DMS79 treated with DMSO at 0.1 percent for 48 hours (cell line): ENCODE results near the gene GOLGA6L2.
"Not testable (repeated sequence)": the region's sequence is repeated elsewhere in the genome, so short reads cannot be mapped to it uniquely, and the experiment has no call there.

Experiments used
- DNase-seq: peaks from one replicate; lab custom pipeline; 2025; lab: John Stamatoyannopoulos, UW

The GOLGA6L2 gene, protein sequence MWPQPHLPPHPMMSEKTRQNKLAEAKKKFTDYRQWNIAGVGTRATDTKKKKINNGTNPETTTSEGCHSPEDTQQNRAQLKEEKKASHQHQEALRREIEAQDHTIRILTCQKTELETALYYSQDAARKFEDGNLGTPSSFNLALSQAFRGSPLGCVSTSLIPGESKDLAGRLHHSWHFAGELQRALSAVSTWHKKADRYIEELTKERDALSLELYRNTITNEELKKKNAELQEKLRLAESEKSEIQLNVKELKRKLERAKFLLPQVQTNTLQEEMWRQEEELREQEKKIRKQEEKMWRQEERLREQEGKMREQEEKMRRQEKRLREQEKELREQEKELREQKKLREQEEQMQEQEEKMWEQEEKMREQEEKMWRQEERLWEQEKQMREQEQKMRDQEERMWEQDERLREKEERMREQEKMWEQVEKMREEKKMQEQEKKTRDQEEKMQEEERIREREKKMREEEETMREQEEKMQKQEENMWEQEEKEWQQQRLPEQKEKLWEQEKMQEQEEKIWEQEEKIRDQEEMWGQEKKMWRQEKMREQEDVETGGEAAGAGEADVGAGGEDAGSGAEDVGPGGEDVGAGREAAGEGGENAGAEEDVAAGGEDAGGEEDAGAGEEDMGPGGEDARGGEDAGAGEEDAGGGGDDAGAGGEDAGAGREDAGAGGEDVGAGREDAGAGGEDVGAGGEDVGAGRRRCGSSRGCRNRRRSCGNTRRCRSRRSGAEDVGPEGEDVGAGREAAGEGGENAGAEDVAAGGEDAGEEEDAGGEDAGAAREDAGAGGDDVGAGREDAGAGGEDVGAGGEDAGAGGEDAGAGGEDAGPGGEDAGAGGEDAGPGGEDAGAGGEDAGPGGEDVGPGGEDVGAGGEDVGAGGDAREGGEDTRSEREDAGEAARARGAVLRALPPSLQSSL

DNA sequence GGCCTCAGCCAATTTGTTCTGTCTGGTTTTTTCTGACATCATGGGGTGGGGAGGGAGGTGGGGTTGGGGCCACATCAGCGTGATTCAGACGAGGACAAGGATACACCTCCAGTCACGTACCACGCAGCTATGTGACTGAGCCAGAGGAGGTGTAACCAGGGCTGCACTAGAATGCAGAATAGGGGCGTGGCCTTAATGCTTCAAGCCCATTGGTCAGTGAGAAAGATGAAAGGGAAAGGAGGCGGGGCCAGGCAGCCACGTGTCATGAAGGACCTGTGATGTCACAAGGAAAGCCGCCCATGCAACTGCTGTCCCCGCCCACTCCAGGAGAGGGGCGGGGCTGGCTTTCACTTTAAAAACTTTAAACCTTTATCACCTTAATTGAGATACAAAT is at the start of gene GOLGA6L2:
TSS of gene GOLGA6L2 (minus strand) at position 137 of the 394 bp plus-strand sequence. CDS start at position 75, 62 bp downstream.
- DNase-seq, result no peak

DNA sequence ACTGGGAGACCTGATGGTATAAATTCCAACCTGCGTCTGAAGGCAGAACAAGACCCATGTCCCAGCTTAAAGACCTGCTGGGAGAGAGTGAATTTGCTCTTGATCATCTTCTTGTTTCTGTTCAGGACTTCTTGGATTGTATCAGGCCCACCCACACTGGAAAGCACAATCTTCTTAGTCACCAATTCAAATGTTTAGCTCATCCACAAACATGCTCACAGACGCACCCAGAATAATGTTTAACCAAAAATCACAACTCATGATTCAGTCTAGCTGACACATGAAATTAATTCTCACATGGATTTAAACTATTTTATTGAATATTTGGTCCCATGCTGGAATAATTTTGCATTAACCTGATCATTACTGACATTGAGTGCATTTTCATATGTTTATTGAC is 37.8 kb upstream of the GOLGA6L2 start:
- no peak for DNase-seq

DNA sequence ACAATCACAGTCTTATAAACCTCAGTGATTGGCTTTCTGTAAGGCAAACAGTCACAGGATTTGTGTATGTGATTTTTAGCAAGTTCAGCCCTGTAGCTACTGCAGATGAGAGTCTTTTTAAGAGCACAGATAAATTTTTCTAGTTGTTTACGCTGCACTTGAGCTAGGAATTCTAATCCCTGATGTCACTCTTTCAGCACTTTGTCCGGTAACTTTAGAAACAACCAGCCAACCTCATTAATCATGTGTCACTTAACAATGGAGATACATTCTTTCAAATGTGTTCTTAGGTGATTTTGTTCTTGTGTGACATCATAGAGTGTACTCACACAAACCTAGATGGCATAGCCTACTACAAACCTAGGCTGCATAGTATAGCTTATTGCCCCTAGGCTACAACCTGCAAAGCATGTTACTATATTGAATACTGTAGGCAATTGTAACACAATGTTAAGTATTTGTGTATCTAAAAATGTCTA is 36.8 kb upstream of the GOLGA6L2 start:
- no peak for DNase-seq

DNA sequence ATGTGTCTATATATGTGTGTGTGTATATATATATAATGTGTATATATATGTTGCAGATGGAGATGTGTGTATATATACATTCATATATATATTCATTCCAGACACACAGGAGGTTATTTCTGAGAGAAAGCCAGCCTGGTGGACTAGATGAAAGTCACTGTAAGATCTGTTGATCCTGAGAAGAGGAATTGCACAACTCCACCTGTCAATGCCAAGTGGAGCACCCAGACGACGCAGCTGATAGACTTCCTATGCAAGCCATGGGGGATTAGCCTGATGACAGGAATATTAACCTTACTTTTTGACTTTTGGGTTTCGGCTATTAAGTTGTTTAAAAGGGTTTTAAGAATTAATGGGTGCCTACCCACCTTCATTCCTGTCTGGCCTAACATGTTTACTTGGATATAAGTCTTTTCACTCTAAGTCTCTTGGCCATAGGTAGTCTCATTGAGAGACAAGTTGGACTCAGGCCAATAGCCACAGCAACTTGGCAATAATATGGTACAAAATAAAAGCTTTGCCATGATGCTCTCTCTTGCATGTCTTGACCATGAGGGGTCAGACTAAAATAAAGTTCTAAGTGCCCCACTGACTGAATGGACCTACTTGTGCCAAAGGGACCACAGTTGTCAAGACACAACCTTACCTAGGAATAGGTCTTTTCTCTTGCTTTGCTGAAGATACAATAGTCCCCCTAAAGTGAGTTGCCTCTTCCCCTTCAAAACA is 35.9 kb upstream of the GOLGA6L2 start:
- no peak for DNase-seq

DNA sequence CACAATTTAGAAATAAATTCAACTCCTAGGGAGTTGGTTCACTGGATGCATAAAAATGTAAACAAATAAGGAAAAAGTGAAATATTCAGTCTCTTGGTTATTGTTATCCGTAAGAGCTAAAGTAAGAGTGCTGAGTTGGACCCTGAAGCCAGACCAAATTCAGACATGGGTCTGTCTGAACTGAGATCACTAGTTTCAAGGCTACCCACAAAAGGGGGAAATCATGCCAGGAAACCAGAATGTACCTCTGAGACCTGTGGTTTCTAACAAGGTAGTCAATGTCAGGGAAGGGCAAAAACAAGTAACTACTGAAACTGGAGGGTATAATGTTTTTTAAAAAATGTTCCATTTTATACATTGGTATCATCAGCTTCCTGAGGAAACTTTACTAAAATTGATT is 35.2 kb upstream of the GOLGA6L2 start:
- no peak for DNase-seq

DNA sequence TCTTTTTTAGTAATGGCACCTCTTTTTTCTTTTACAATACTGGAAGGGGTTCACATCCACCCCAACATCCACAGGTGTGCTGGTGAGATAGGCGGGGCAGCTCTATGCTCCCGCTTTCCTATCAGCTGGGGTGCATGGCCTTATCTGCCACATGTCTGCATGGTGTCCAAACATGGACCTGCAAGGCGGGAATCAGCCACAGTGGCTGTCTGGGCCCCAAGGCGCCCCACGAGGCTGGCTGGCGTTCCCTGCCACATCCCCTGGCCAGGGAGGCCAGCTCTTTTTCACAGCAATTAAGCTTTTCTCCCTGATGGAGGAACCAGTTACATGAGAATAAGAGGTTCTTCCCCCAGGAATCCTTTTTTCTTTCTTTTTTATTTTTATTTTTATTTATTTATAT is 30.9 kb upstream of the GOLGA6L2 start:
- no peak for DNase-seq

DNA sequence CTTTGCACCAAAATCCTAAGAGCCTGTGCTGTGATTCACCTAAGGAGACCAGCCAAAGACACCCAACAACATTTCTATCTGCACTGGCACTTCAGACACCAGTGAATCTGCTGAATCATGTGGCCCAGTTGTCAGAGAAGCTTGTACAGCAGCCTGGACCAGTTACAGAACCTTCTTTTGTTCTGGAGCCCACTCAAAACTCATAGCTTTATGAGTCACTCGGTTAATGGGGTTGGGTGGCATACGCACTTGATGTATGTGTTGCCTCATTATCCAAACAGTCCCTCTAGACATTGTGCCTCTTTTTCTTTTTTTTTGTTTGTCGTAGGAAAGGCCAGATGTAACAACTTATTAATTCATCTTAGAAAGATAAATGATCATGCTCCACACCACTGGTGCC is 25.6 kb upstream of the GOLGA6L2 start:
- no peak for DNase-seq

DNA sequence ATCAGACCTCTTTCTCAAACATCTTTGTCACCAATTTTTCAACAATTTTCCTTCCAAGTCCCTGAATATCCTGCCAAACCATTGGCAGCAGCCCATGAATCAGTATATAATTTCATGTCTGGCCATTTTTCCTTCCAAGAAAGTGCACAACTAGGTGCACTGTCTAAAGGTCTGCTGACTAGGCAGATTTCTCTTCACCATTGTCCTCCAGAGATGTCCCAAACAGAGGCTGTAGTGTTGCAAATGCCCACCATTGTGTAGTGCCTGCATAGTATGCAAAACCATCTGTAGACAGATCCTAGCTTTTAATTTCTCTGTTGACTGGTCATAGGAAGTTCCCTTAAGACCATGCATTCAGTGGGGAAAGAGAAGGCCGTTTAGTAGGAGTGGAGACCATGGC is 25.0 kb upstream of the GOLGA6L2 start:
- DNase-seq, result no peak

DNA sequence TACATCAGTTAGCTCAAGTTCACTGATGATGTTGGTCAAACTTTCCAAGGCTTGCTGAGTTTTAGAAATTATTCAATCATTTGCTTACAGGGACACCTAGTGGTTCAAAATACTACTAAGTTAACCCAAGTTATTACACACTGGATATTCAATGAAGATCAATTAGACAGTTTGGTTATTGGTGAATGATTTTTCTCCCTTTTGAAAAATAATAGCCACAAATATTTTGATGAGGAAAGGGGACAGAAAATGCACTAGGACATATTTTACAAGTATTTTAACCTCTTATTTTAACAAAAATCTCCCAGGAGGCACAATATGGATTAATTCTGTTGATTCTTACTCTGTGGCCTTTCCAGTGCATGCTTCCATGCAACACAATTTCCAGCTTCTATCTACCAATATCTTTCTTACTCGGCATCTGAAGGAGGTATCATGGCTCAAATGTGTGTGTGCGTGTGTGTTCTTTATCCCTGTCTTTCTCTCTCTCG is 20.1 kb upstream of the GOLGA6L2 start:
- no peak for DNase-seq

DNA sequence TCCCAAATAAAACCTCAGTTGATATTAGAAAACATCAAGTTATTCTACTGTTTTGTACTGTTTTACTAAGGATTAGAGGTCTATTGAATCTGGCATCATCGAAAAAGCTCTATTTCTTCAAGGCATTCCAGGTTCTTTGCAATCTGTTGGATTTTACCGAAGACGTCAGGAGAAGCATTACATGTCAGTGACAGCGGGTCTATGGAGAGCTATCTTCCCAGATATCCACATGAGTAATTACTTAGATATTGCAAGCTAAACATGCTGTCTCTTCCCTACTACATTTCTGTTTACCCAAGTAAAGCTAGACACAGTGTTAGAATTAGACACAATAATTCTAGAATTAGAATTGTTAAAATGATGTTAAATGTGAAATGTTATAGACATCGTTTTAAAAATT is 10.8 kb upstream of the GOLGA6L2 start:
- DNase-seq, result no peak

DNA sequence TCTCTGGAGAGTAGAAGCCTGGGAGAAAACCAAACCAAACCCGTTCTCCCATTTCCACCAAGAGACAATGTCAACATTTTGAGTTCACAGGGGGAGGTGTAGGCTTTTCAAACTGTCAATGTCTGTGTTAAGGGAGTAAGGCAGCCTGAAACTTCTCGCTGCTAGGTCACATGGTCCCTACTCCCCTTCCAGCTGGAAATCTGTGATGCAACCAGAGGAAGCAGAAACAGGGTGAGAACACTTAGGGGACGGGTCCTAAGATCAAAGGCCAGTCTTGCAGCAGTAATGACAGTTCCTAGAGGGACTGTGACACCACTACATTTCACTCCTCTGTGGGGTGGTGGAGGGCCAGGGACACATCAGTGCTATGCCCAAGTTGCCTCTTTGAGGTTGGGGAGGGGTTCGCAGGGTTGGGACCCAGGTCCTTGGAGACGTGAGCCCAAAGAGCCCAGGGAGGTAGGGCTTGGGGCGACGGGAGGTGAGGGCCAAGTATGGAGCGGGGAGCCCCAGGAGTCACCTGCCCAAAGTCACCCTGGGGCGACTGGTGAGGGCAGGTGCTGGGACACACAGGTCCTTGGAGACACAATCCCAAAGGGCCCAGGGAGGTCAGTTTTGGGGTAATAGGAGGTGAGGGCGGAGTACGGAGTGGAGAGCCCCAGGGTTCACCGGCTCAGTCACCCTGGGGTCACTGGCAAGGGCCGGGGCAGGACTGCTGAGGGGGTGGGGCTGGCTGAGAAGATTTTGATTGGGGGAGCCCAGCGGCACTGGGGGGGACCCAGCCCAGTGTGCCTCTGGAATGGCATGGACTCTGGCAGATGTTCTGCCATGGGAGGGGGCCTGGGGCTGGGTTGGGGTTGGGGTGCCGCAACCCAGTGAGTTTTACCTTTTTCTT is 582 bp downstream of the GOLGA6L2 start:
- DNase-seq, result no peak

DNA sequence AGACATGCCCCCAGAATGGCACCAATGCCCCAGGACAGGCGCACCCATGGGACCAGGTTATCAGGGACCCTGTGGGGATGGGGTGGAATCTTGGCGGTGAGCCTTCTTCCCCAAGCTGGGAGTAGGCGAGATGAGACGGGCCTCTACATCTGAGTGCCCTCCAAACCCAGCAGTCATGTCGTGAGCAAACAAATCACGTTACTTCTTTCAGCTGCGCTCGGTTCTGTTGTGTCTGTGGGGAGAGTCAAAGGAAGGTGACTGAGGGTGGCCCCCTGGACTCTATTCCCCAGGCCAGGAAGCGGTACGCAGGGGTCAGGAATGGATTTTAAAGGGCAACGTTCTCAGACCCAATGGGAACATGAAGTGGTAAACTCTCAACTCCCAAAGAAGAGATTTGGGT is 2.8 kb downstream of the GOLGA6L2 start:
- DNase-seq, result no peak

DNA sequence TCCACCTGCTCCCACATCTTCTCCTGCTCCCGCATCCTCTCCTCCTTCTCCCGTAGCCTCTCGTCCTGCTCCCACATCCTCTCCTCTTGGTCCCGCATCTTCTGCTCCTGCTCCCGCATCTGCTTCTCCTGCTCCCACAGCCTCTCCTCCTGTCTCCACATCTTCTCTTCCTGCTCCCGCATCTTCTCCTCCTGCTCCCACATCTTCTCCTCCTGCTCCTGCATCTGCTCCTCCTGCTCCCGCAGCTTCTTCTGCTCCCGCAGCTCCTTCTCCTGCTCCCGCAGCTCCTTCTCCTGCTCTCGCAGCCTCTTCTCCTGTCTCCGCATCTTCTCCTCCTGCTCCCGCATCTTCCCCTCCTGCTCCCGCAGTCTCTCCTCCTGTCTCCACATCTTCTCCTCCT is 5.8 kb downstream of the GOLGA6L2 start:
- DNase-seq, result no peak

DNA sequence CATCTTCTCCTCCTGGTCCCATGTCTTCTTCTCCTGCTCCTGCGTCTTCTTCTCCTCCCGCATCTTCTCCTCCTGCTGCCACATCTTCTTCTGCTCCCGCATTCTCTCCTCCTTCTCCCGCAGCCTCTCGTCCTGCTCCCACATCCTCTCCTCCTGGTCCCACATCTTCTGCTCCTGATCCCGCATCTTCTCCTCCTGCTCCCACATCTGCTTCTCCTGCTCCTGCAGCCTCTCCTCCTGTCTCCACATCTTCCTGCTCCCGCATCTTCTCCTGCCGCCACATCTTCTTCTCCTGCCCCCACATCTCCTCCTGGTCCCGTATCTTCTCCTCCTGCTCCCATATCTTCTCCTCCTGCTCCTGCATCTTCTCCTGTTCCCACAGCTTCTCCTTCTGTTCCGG is 6.4 kb downstream of the GOLGA6L2 start:
- no peak for DNase-seq

DNA sequence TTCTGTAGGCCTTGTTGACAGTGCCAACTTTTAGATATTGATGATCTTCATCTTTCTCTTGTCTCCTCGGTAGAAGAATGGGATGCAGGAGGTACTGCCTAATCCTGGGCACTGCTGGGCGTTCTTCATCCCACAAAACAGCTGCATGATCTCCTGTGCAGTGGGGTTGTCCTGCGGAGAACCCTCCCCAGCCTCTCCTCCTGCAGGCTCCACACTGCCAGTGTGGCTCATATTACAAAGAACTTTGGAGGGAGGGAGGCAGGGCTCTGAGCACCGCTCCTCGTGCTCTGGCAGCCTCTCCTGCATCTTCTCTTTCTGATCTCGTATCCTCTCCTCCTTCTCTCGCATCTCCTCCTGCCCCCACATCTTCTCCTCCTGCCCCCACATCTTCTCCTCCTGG is 7.5 kb downstream of the GOLGA6L2 start:
- DNase-seq, result no peak

DNA sequence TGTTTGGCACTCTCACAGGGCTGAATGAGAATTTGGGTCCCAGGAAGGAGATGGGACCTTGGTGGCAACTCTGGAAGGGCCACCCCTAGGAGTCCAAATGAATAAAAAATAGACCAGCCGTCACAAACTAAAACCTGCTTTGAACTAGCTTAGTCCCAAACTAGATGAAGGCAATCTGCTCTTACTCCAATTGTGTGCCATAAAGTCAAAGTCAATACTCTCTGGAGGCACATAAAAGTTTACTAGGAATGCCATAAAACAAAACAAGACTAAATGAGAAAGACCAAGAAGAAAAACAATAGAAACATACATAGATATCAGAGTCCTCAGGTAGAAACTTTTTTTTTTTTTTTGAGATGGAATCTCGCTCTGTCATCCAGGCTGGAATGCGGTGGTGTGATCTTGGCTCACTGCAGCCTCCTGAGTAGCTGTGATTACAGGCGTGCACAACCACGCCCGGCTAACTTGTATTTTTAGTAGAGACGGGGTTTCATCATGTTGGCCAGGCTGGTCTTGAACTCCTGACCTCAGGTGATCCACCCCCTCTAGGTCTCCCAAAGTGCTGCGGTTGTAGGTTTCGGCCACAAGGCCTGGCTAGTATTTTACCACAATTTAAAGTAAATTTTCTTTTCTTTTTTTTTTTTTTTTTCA is 8.1 kb downstream of the GOLGA6L2 start:
- DNase-seq, result no peak

DNA sequence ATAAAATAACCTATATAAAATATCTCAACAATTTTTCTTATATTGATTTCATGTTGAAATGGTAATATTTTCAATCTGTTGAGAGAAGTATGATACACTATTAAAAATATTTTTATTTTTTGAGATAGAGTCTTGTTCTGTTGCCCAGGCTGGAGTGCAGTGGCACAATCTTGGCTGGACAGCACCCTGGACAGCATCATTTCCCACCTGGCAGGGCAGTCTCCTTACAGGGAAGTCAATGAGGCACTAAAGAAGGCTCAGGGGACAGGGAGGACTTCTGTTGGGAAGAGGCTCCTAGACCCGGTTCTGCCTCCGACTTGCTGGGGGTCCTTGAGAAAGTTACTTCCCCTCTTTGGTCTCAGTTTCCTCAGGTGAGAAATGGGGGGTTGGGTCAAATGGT is 9.4 kb downstream of the GOLGA6L2 start:
- no peak for DNase-seq

DNA sequence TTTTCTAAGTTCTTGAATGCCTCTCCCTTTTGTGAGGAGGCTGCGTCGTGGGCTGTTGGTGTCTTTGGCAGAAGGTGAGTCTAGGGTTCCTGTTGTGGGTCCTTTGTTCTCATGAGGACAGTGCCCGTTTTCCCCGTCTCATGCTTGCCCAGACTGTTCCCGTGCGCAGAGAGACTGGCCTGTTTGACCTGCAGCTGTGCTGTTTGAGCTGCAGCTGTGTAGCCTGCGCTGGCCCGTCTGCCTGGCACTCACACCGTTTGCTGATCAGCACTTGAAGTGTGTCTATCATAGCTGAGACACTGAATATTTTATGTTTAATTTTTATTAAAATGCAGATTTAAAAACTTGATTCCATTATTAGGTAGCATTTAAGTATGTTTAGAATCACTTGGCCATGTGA is 9.9 kb downstream of the GOLGA6L2 start:
- DNase-seq, result no peak

DNA sequence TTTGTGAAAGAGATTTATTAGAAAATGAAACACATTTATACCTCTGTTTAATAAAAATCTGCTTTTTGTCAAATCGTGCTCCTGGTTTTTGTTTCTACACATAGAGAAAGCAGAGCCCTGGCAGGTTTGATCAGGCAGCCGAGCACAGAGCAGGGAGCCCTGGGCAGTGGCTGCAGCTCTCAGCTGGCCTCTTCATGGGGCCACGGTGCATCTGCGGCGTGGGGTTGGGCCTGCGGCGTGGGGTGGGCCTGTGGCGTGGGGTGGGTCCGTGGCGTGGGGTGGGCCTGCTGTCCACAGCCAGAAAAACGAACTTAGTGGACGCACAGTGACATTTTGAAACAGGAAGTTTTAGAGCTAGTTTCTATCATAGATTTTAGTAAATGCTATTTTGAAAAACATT is 10.6 kb downstream of the GOLGA6L2 start:
- DNase-seq, result no peak

DNA sequence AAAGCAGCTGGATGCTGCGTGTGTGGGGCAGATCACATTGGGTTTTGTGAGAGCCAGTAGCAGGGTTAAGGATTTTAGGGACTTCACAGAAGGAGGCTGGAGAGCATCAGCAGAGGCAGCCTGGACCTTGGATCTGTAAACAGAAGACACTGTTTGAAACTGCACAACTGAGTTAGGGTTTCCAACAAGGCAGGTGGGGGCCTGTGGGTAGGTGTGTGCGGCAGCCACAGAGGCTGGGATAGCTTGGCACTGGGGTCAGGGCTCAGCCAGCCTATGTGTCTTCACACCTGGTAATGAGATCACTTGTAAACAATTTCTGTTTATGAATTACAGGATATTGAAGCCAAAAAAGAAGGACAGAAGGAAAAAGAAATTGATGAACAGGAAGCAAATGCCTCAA is 12.3 kb downstream of the GOLGA6L2 start:
- not testable (repeated sequence) for DNase-seq

DNA sequence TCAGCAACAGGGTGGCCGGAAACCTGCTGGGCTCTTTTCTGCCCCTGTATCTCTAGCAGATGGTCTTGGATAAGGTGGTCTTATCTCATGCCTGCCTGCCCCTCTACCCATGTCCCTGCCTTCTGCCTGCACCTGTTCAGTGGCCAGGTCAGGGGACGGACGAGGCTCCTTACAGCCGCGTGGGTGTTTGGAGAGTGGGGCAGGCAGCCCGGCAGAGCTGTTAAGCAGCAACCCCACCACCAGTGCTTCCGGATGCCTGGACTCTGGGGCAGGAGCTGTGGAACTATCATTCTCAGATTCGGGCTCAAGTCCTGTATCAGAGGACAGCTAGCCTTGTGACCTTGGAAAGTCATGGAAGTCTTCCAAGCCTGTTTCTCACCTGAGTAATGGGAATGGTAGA is 21.7 kb downstream of the GOLGA6L2 start:
- DNase-seq, result not testable (repeated sequence)
